Left lobe of liver (tissue), 2 donors: Measurements from ENCODE around the gene MTCH2. TPM values are rescaled to one million over a fixed set of nuclear protein-coding genes. Genes with fewer than 3 reads are reported as not detected.
"Not testable (repeated sequence)": the region's sequence is repeated elsewhere in the genome, so short reads cannot be mapped to it uniquely, and the experiment has no call there.

Source experiments
- ATAC-seq: fragments of 200-7000 bp; cut with Tn5 transposase; one replicate; pipeline ENCODE4 v1.9.1; 2020; ENCODE audit warnings: mild to moderate bottlenecking, moderate library complexity
- DNase-seq: peaks from one replicate; pipeline ENCODE4 v3.0.0-alpha.2; 2020; ENCODE audit warnings: low spot score
- total RNA-seq: library from RNA; stranded (reverse); gene quantifications from one replicate; pipeline ENCODE4 v1.2.1, GENCODE V29; 2021
- donor health status: DM: no; HTN: no; CAD: no; lungs with moderate emphysema.
- donor health status: DM: no; HTN: yes; CAD: no.

The MTCH2 gene
- total RNA-seq, result 150 TPM

- peak; percentile 89 for ATAC-seq
- DNase-seq, result peak; percentile 97
Observed at GRCh38 chr11:47642099-47642855, at the start of gene MTCH2. Gene MTCH2, minus strand, starts transcription at chr11:47642559. Its CDS starts 94 bp downstream, at chr11:47642465.

GRCh38 chr11:47691979-47692378, 49.6 kb upstream of the MTCH2 start:
- ATAC-seq, result no peak
- DNase-seq, result no peak

- DNase-seq (no peak), ATAC-seq (no peak)
Observed at GRCh38 chr11:47689480-47689879, 47.1 kb upstream of the MTCH2 start.

GRCh38 chr11:47688991-47689390, 46.6 kb upstream of the MTCH2 start:
- ATAC-seq, result no peak
- DNase-seq, result no peak

GRCh38 chr11:47688111-47688510, 45.8 kb upstream of the MTCH2 start:
- no peak for ATAC-seq
- DNase-seq, result no peak

- ATAC-seq, DNase-seq: not testable (repeated sequence)
Observed at GRCh38 chr11:47686704-47687103, 44.3 kb upstream of the MTCH2 start.

- ATAC-seq, result no peak
- DNase-seq, result no peak
Observed at GRCh38 chr11:47686151-47686550, 43.8 kb upstream of the MTCH2 start.

- no peak for DNase-seq
- no peak for ATAC-seq
Observed at GRCh38 chr11:47675851-47676250, 33.5 kb upstream of the MTCH2 start.

- ATAC-seq, result no peak
- DNase-seq, result no peak
Observed at GRCh38 chr11:47672283-47672730, 29.9 kb upstream of the MTCH2 start.

- DNase-seq (no peak), ATAC-seq (no peak)
Observed at GRCh38 chr11:47669856-47670255, 27.5 kb upstream of the MTCH2 start.

- DNase-seq, result no peak
- no peak for ATAC-seq
Observed at GRCh38 chr11:47668665-47669064, 26.3 kb upstream of the MTCH2 start.

- no peak for DNase-seq
- ATAC-seq, result no peak
Observed at GRCh38 chr11:47667555-47667954, 25.2 kb upstream of the MTCH2 start.

GRCh38 chr11:47667135-47667534, 24.8 kb upstream of the MTCH2 start:
- no peak for DNase-seq
- ATAC-seq, result no peak

- not testable (repeated sequence) for DNase-seq, ATAC-seq
Observed at GRCh38 chr11:47664936-47665335, 22.6 kb upstream of the MTCH2 start.

- DNase-seq (no peak), ATAC-seq (no peak)
Observed at GRCh38 chr11:47661245-47661644, 18.9 kb upstream of the MTCH2 start.

GRCh38 chr11:47659276-47659675, 16.9 kb upstream of the MTCH2 start:
- ATAC-seq, result no peak
- DNase-seq, result no peak

- DNase-seq (no peak), ATAC-seq (no peak)
Observed at GRCh38 chr11:47656260-47656885, 14.0 kb upstream of the MTCH2 start.

- ATAC-seq (no peak), DNase-seq (no peak)
Observed at GRCh38 chr11:47651818-47652469, 9.6 kb upstream of the MTCH2 start.

GRCh38 chr11:47649276-47649675, 6.9 kb upstream of the MTCH2 start:
- no peak for ATAC-seq
- DNase-seq, result no peak

- no peak for ATAC-seq
- no peak for DNase-seq
Observed at GRCh38 chr11:47646019-47646418, 3.7 kb upstream of the MTCH2 start.

GRCh38 chr11:47645500-47645899, 3.1 kb upstream of the MTCH2 start:
- DNase-seq, result no peak
- no peak for ATAC-seq

GRCh38 chr11:47641600-47642098, 710 bp downstream of the MTCH2 start:
- no peak for ATAC-seq
- DNase-seq, result no peak
